GM18517 (cell line): ENCODE measurements around the gene KIF25.
"Not testable (repeated sequence)": the region's sequence is repeated elsewhere in the genome, so short reads cannot be mapped to it uniquely, and the experiment has no call there.

Experiments used
- ATAC-seq: cut with Tn5 transposase; IDR thresholded peaks from one replicate; pipeline ENCODE4 v1.9.1; 2021; ENCODE audit warnings: mild to moderate bottlenecking, moderate library complexity; ENCODE audit not compliant: unreplicated experiment

KIF25 gene

GRCh38 chr6:168061269-168062210, 64.1 kb downstream of the KIF25 start:
- no peak for ATAC-seq

GRCh38 chr6:168062346-168063289, 65.1 kb downstream of the KIF25 start:
- no peak for ATAC-seq

- no peak for ATAC-seq
Measured at GRCh38 chr6:168063431-168063830, 66.0 kb downstream of the KIF25 start.

GRCh38 chr6:168064226-168064807, 66.8 kb downstream of the KIF25 start:
- no peak for ATAC-seq

- ATAC-seq = no peak
Measured at GRCh38 chr6:168067081-168067759, 69.7 kb downstream of the KIF25 start.

GRCh38 chr6:168070804-168071203, 73.3 kb downstream of the KIF25 start:
- no peak for ATAC-seq

- ATAC-seq = no peak
Measured at GRCh38 chr6:168071620-168072019, 74.1 kb downstream of the KIF25 start.

- no peak for ATAC-seq
Measured at GRCh38 chr6:168072261-168072660, 74.8 kb downstream of the KIF25 start.

- no peak for ATAC-seq
Measured at GRCh38 chr6:168072730-168073129, 75.3 kb downstream of the KIF25 start.

- ATAC-seq = no peak
Measured at GRCh38 chr6:168073937-168074730, 76.7 kb downstream of the KIF25 start.

- ATAC-seq = no peak
Measured at GRCh38 chr6:168075216-168075615, 77.7 kb downstream of the KIF25 start.

- no peak for ATAC-seq
Measured at GRCh38 chr6:168075787-168076202, 78.3 kb downstream of the KIF25 start.

- not testable (repeated sequence) for ATAC-seq
Measured at GRCh38 chr6:168077401-168077800, 79.9 kb downstream of the KIF25 start.

- ATAC-seq = no peak
Measured at GRCh38 chr6:168078175-168078942, 80.9 kb downstream of the KIF25 start.

GRCh38 chr6:168078943-168079405, 81.5 kb downstream of the KIF25 start, which contains the start of gene FRMD1:
Gene FRMD1 (minus strand): TSS chr6:168079212. CDS start chr6:168079094, 118 bp downstream.
- ATAC-seq = no peak

- ATAC-seq = no peak
Measured at GRCh38 chr6:168080393-168081077, 83.1 kb downstream of the KIF25 start.

- ATAC-seq = no peak
Measured at GRCh38 chr6:168081858-168082546, 84.5 kb downstream of the KIF25 start.
